ENCODE measurements around the gene FEM1B. TPM values are rescaled to one million over a fixed set of nuclear protein-coding genes. Genes with fewer than 3 reads are reported as not detected.

The FEM1B gene
- total RNA-seq, 1 experiment from 2014 or later, result 70.2 TPM

- Mint-ChIP-seq H3K9me3 (ENCODE audit: unreplicated experiment) (no peaks in the 10 kb centered on the region), H3K4me3 (ENCODE audit: unreplicated experiment) (no peak overlapping the region), H3K4me1 (ENCODE audit: insufficient read depth, unreplicated experiment) (peaks cover 23% of the 10 kb centered on the region), H3K27me3 (ENCODE audit: insufficient read depth, unreplicated experiment) (no peaks in the 10 kb centered on the region), H3K36me3 (ENCODE audit: insufficient read depth, unreplicated experiment) (no peaks in the 10 kb centered on the region), H3K27ac (ENCODE audit: low read depth, unreplicated experiment) (no peak overlapping the region)
- no TSS peak for BruUV-seq (replicated peaks)
- POLR2A ChIA-PET, result no interaction called here
- no peak for DNase-seq (ENCODE audit: unreplicated experiment)
- CTCF ChIA-PET, result interaction anchor here (2.3 kb wide), 1 partner anchor 30 kb away, joined by 8 read pairs; no protein-coding TSS in a partner anchor
- intact Hi-C loops (cut with micrococcal nuclease), result no loop called here
- TF ChIP-seq CTCF (IDR thresholded peaks at IDR 0.05; ENCODE audit: unreplicated experiment), result no peak
These were observed 59.0 kb downstream of the FEM1B start for GRCh38 chr15:68336516-68336915.

- ChIA-PET CTCF (interaction anchor here (0.6 to 2.3 kb wide), 2 partner anchors 23 to 31 kb away, joined by 3 to 8 read pairs; no protein-coding TSS in a partner anchor), POLR2A (interaction anchor here (1.1 to 1.3 kb wide), 2 partner anchors 14 to 36 kb away, joined by 4 read pairs; no protein-coding TSS in a partner anchor)
- Mint-ChIP-seq H3K36me3 (ENCODE audit: insufficient read depth, unreplicated experiment) (peaks cover 1% of the 10 kb centered on the region), H3K27me3 (ENCODE audit: insufficient read depth, unreplicated experiment) (no peaks in the 10 kb centered on the region), H3K9me3 (ENCODE audit: unreplicated experiment) (no peaks in the 10 kb centered on the region), H3K4me3 (ENCODE audit: unreplicated experiment) (no peak overlapping the region), H3K4me1 (ENCODE audit: insufficient read depth, unreplicated experiment) (peaks cover 26% of the 10 kb centered on the region), H3K27ac (ENCODE audit: low read depth, unreplicated experiment) (no peak overlapping the region)
- BruUV-seq (replicated peaks), result no TSS peak
- intact Hi-C loops (cut with micrococcal nuclease), result no loop called here
- peak; percentile 91 for DNase-seq (ENCODE audit: unreplicated experiment)
- no peak for TF ChIP-seq CTCF (IDR thresholded peaks at IDR 0.05; ENCODE audit: unreplicated experiment)
These were observed 60.3 kb downstream of the FEM1B start for GRCh38 chr15:68337826-68338225.

DNA sequence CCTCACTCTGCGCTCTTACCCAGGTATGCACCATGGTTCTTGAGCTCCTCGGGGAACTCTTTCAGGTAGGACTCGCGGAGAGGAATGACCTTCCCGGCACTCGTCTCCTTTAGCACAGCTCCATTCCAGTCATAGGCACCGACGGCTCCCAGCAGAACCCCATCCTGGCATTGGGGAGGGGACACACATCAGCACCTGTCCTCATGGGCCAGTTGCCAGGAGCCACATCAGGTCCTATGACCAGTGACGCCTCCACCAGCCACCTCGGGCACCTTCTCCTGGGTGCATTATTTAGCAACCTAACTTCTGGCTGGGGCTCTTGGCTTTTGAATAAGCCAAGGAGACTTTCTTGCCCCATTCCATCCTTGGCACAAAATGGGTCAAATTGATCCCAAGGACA is 61.9 kb downstream of the FEM1B start:
- intact Hi-C loops (cut with micrococcal nuclease), result no loop called here
- no peak for DNase-seq (ENCODE audit: unreplicated experiment)
- no peak overlapping the region for H3K4me3 Mint-ChIP-seq (ENCODE audit: unreplicated experiment)
- no TSS peak for BruUV-seq (replicated peaks)
- peaks cover 26% of the 10 kb centered on the region for H3K4me1 Mint-ChIP-seq (ENCODE audit: insufficient read depth, unreplicated experiment)
- CTCF ChIA-PET, result no interaction called here
- H3K27me3 Mint-ChIP-seq (ENCODE audit: insufficient read depth, unreplicated experiment), result no peaks in the 10 kb centered on the region
- no peaks in the 10 kb centered on the region for H3K9me3 Mint-ChIP-seq (ENCODE audit: unreplicated experiment)
- H3K36me3 Mint-ChIP-seq (ENCODE audit: insufficient read depth, unreplicated experiment), result peaks cover 5% of the 10 kb centered on the region
- H3K27ac Mint-ChIP-seq (ENCODE audit: low read depth, unreplicated experiment), result no peak overlapping the region
- POLR2A ChIA-PET, result no interaction called here
- TF ChIP-seq CTCF (IDR thresholded peaks at IDR 0.05; ENCODE audit: unreplicated experiment), result no peak

GRCh38 chr15:68340726-68341671 is 63.5 kb downstream of the FEM1B start:
- H3K4me3 Mint-ChIP-seq (ENCODE audit: unreplicated experiment), result no peak overlapping the region
- intact Hi-C loops (cut with micrococcal nuclease), result no loop called here
- peak overlapping the region; percentile 10 for H3K27ac Mint-ChIP-seq (ENCODE audit: low read depth, unreplicated experiment)
- ChIA-PET CTCF (interaction anchor here (1.0 kb wide), 1 partner anchor 30 kb away, joined by 4 read pairs; no protein-coding TSS in a partner anchor), POLR2A (no interaction called here)
- H3K27me3 Mint-ChIP-seq (ENCODE audit: insufficient read depth, unreplicated experiment), result no peaks in the 10 kb centered on the region
- peaks cover 30% of the 10 kb centered on the region for H3K4me1 Mint-ChIP-seq (ENCODE audit: insufficient read depth, unreplicated experiment)
- no peak for TF ChIP-seq CTCF (IDR thresholded peaks at IDR 0.05; ENCODE audit: unreplicated experiment)
- H3K9me3 Mint-ChIP-seq (ENCODE audit: unreplicated experiment), result no peaks in the 10 kb centered on the region
- H3K36me3 Mint-ChIP-seq (ENCODE audit: insufficient read depth, unreplicated experiment), result peaks cover 5% of the 10 kb centered on the region
- DNase-seq (ENCODE audit: unreplicated experiment), result no peak
- BruUV-seq (replicated peaks), result no TSS peak
